ENCODE results near the gene POLR2A.

GRCh38 chr17:7486181-7486580, 2.0 kb downstream of the POLR2A start:
- TF ChIP-seq POLR2AphosphoS5 (IDR thresholded peaks at IDR 0.05) (no peak), POLR2A (IDR thresholded peaks at IDR 0.05) (no peak), CTCF (IDR thresholded peaks at IDR 0.05) (no peak)
